ENCODE data around the gene MIAT. TPM values are rescaled to one million over a fixed set of nuclear protein-coding genes. Genes with fewer than 3 reads are reported as not detected.
A peak's percentile ranks its signal among the peaks of the same experiment; 100 is the strongest.

The MIAT gene
- total RNA-seq, 4 donors from 2014 or later: 2.0 to 3.0 (median 2.4) TPM

DNA sequence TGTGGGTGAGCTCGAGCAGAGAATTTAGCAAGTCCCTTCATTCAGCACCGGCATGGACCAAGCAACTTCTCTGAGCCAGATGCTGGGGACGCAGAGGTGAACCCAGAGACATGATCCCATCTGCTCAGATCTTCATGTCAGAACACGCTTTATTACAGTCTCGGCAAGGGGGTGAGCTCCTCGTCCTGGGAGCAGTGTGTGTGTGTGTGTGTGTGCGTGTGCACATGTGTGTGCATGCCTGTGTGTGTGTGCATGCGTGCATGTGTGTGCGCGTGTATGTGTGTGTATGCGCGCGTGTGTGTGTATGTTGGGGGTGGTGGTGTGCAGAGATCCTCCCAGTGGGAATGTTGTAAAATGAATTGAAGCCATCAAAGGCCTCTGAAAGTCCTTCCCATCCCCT lies 9.8 kb downstream of the MIAT start:
- TF ChIP-seq, protein P1, sequence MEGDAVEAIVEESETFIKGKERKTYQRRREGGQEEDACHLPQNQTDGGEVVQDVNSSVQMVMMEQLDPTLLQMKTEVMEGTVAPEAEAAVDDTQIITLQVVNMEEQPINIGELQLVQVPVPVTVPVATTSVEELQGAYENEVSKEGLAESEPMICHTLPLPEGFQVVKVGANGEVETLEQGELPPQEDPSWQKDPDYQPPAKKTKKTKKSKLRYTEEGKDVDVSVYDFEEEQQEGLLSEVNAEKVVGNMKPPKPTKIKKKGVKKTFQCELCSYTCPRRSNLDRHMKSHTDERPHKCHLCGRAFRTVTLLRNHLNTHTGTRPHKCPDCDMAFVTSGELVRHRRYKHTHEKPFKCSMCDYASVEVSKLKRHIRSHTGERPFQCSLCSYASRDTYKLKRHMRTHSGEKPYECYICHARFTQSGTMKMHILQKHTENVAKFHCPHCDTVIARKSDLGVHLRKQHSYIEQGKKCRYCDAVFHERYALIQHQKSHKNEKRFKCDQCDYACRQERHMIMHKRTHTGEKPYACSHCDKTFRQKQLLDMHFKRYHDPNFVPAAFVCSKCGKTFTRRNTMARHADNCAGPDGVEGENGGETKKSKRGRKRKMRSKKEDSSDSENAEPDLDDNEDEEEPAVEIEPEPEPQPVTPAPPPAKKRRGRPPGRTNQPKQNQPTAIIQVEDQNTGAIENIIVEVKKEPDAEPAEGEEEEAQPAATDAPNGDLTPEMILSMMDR (IDR thresholded peaks at IDR 0.05): no peak
- ATAC-seq (ENCODE audit: low FRiP score) (no peak), DNase-seq (ENCODE audit: low spot score) (no peak)

DNA sequence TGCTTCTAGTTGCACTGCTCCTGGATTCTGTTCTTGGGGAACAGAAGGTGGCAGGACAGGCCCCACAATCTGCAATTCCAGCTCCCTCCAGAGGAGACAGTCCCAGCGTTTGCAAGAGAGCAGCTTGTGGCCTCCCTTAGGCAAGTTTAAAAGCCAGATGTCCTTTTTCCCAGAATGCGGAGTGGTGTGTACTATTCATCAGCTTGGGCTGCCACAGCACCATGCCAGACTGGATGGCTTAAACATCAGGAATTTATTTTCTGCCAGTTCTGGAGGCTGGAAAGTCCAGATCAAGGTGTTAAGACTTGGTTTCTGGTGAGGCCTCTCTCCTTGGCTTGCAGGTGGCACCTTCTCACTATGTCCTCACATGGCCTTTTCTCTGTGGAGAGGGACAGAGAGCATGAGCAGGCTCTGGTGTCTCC lies 11.7 kb downstream of the MIAT start:
- no peak for DNase-seq (ENCODE audit: low spot score)
- ATAC-seq (ENCODE audit: low FRiP score): no peak
- TF ChIP-seq, protein P1 (IDR thresholded peaks at IDR 0.05): no peak

DNA sequence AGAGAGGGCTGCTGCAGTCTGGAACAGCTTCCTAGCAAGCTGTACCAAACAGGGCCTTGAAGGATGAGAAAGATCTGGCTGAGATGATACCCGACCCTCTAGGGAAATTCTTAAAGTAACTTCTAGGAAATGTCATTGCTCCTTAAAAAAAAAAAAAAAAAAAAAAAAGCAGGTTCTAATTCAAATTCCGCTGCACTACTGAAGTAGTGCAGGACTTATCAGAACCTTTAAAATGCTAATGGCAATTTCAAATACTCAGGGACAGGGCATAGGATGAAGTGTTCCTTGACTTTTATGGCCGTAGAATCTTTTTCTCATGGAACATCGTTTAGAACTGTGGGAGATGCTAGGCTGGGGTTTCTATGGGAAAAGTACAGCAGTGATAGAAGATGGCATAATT lies 13.1 kb downstream of the MIAT start:
- DNase-seq (ENCODE audit: low spot score) (no peak), ATAC-seq (ENCODE audit: low FRiP score) (no peak)
- TF ChIP-seq, protein P1 (IDR thresholded peaks at IDR 0.05): no peak

DNA sequence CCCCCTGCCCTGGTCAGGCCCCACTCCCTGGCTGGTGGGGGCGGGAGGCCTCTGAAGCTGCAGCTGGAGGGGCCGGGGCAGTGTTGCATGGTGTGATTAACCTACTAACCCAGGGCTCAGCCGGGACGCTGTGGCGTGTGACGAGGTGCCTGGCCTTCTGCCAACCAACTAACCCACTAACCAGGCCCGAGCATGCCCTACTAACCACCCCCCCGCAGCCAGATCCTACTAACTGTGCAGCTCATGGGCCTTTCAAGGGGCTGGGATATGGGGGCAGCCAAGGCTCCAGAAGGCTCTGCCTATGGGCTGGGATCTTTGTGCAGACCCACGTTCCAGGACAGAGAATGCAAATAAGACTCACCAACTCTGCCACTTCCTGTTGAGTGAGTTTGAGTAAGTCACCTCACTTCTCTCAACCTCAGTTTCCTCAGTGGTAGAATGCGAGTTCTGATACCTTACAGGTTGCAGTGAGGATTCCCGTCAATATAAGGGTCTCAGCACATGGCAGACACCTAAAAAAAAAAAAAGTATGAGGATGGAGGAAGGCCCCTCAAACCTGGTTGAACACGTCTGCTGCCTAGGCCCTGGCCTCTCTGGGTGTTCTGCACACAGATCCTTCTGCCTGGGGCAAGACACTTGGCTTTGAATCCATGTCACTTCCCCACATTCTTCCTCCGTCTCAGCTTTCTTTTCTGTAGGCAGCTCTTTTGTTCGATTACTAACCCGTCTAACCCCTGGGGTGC lies 14.1 kb downstream of the MIAT start:
- DNase-seq (ENCODE audit: low spot score): no peak
- TF ChIP-seq, protein P1 (IDR thresholded peaks at IDR 0.05): no peak
- no peak for ATAC-seq (ENCODE audit: low FRiP score)

DNA sequence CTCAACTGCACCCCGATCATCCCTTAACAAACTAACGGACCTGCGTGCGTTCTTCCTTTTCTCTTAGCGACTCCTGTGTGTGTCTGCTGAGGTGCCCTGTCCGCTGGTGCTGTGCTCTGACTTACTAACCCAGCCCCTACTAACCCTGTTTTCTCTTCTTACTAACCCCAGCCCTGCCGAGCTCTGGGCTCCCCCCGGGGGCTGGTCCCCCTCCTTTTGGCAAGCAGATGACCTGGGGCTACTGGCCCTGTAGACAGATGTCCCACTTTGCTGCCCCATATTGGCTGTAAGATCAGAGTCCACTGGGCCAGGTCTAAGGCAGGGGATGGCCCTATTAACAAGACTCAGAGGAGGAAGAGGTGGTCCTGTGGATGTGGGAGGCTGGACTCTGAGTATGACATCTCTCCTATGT lies 14.7 kb downstream of the MIAT start:
- DNase-seq (ENCODE audit: low spot score): no peak
- TF ChIP-seq, protein P1 (IDR thresholded peaks at IDR 0.05): no peak
- ATAC-seq (ENCODE audit: low FRiP score): no peak

DNA sequence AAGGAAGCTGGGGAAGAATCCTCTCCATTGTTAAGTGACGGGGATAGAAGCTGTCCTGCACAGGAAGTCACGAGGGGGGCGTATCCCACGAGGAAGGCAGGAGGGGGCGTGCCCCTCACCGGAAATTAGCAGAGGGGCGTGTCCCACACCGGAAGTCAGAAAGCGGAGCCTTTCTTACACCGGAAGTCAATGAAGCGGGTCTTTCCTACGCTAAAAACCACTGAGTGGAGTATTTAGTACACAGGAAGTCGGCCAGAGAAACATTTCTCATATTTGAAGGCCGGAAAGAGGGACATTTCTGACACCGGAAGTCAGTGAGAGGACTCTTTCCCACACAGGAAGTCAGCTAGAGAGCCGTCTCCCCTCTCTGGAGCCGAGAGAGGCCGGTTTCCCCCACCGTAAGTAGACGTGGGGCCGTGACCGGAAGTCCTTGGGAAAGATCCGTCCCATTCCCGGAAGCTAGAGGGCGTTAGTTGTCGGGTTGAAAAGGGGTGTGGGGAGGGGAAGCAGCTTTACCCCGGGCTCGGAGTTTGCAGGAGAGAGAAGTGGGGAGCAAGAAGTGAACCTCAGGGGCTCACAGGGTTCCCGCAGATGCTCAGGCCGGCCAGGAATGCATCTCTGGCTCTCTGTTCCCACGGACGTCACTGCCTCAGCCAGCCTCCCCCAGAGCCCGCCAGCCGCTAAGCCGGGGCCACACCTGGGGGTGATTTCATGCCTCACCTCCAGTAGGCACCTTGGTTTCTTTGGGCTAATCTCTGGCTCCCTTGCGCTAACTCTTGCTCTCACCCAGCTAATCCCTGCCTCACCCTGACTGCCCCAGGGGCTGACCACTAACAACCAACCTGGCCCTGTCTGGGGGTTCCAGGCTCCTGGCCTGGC lies 15.4 kb downstream of the MIAT start:
- peak; percentile 78 for ATAC-seq (ENCODE audit: low FRiP score)
- TF ChIP-seq, protein P1 (IDR thresholded peaks at IDR 0.05): no peak
- peak; percentile 85 for DNase-seq (ENCODE audit: low spot score)
